Esophagus muscularis mucosa (tissue), 4 donors: ENCODE measurements around the gene TEKT1. TPM values are rescaled to one million over a fixed set of nuclear protein-coding genes. Genes with fewer than 3 reads are reported as not detected.

ENCODE experiments used
- DNase-seq: peaks from one replicate; pipeline ENCODE4 v3.0.0-alpha.2; 2017; ENCODE audit errors: extremely low spot score
- H3K27ac ChIP-seq, 4 donors: fragments of 200-600 bp; sonication (generic); replicated peaks in 1 of 4; 1 replicate in 3 of 4; 2 replicates in 1 of 4; pipeline ENCODE4 v1.5.1; 2016 to 2019; ENCODE audit warnings: mild to moderate bottlenecking in 1 of 4
- H3K27me3 ChIP-seq, 4 donors: fragments of 200-600 bp; sonication (generic); one replicate each; pipeline versions ENCODE4 v1.5.1 to v1.6.0; 2016 to 2019
- H3K36me3 ChIP-seq, 4 donors: fragments of 200-600 bp; sonication (generic); one replicate each; pipeline ENCODE4 v1.5.1; 2016 to 2019
- H3K4me1 ChIP-seq, 4 donors: fragments of 200-600 bp; sonication (generic); one replicate each; pipeline ENCODE4 v1.5.1; 2016 to 2019
- H3K4me3 ChIP-seq, 4 donors: fragments of 200-600 bp; sonication (generic); 1 replicate in 2 of 4; 2 replicates in 2 of 4; pipeline ENCODE4 v1.5.1; 2016 to 2019; ENCODE audit warnings: mild to moderate bottlenecking in 4 of 4, moderate library complexity in 1 of 4
- H3K9me3 ChIP-seq, 4 donors: fragments of 200-600 bp; sonication (generic); 1 replicate in 3 of 4; 2 replicates in 1 of 4; pipeline ENCODE4 v1.5.1; 2016 to 2019
- CTCF ChIP-seq, 3 experiments: fragments of 200-600 bp in 2 of 3; fragments of 450-650 bp in 1 of 3; sonication (generic) in 2 of 3; IDR thresholded peaks; one replicate each; pipeline ENCODE4 v1.5.1; 2017 to 2019; ENCODE audit warnings: antibody characterized with exemption in 3 of 3, mild to moderate bottlenecking in 2 of 3, moderate library complexity in 1 of 3
- EP300 ChIP-seq: sonication (generic); formaldehyde crosslinking; IDR thresholded peaks from one replicate; pipeline ENCODE4 v1.6.1; 2017; ENCODE audit warnings: antibody characterized with exemption
- POLR2A ChIP-seq: fragments of 450-650 bp; IDR thresholded peaks from one replicate; pipeline ENCODE4 v1.6.1; 2017; ENCODE audit warnings: antibody characterized with exemption, moderate library complexity, mild to moderate bottlenecking, low read depth
- POLR2AphosphoS5 ChIP-seq, 2 donors: sonication (generic); formaldehyde crosslinking; IDR thresholded peaks; one replicate each; pipeline ENCODE4 v1.6.1; 2017; ENCODE audit warnings: antibody characterized with exemption in 2 of 2
- WGBS: methylation state at CpG from one replicate; pipeline ENCODE4 v1.1.5; 2018; 5-methylcytosine and 5-hydroxymethylcytosine counted together
- intact Hi-C: fragments of 100-400 bp; cut with DNase I; formaldehyde crosslinking; loops from one replicate; pipeline ENCODE4 v1.15.1; 2023
- total RNA-seq, 4 donors: library from RNA; depleted of rRNA; stranded (reverse); fragments of >200 nt; gene quantifications; one replicate each; pipeline versions ENCODE4 v1.1.0 to v1.2.1, GENCODE V29; 2016

The TEKT1 gene
- total RNA-seq, 4 donors from 2014 or later, result not detected

- H3K27ac ChIP-seq, result no peak overlapping the region
- WGBS, result 69% methylated on average over 3 of the region's 3 CpGs
- H3K36me3 ChIP-seq, result no peaks in the 10 kb centered on the region
- no peaks in the 10 kb centered on the region for H3K4me1 ChIP-seq
- no peak for DNase-seq
- intact Hi-C loops, result no loop called here
- TF ChIP-seq EP300 (no peak), POLR2AphosphoS5 (IDR thresholded peaks at IDR 0.05) (no peak), POLR2A (no peak), CTCF (IDR thresholded peaks at IDR 0.05) (no peak)
- H3K27me3 ChIP-seq, result peaks cover 0 to 35% (median 2%) of the 10 kb centered on the region in 4 donors
- H3K9me3 ChIP-seq, result no peaks in the 10 kb centered on the region
- no peak overlapping the region for H3K4me3 ChIP-seq
These were observed 36.3 kb upstream of the TEKT1 start for GRCh38 chr17:6867849-6868248.

- Histone ChIP-seq H3K36me3 (no peaks in the 10 kb centered on the region), H3K27me3 (peaks cover 0 to 25% (median 2%) of the 10 kb centered on the region in 4 donors), H3K27ac (no peak overlapping the region), H3K4me1 (no peaks in the 10 kb centered on the region), H3K9me3 (no peaks in the 10 kb centered on the region), H3K4me3 (no peak overlapping the region)
- TF ChIP-seq CTCF (IDR thresholded peaks at IDR 0.05) (no peak), EP300 (no peak), POLR2AphosphoS5 (IDR thresholded peaks at IDR 0.05) (no peak), POLR2A (no peak)
- 82% methylated on average over 4 of the region's 4 CpGs for WGBS
- intact Hi-C loops, result no loop called here
- DNase-seq, result no peak
These were observed 31.3 kb upstream of the TEKT1 start for GRCh38 chr17:6862825-6863224.

DNA sequence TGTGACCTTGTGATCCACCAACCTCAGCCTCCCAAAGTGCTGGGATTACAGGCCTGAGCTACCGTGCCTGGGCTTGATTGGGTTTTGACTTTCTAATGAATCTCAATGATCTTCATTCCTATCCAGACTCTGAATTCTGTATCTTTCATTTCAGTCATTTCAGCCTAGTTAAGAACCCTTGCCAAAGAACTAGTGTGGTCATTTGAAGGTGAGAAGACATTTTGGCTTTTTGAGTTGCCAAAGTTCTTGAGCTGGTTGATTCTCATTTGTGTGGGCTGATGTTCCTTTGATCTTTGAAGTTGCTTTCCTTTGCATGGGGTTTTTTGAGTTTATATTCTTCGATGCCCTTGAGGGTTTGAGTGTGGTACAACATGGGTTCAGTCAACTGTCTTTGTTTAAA lies 30.6 kb upstream of the TEKT1 start:
- H3K36me3 ChIP-seq, result no peaks in the 10 kb centered on the region
- no peak overlapping the region for H3K4me3 ChIP-seq
- DNase-seq, result no peak
- 85% methylated on average over 2 of the region's 2 CpGs for WGBS
- TF ChIP-seq POLR2A (no peak), CTCF (IDR thresholded peaks at IDR 0.05) (no peak), EP300 (no peak), POLR2AphosphoS5 (IDR thresholded peaks at IDR 0.05) (no peak)
- intact Hi-C loops, result no loop called here
- H3K9me3 ChIP-seq, result no peaks in the 10 kb centered on the region
- H3K27me3 ChIP-seq, result peaks cover 0 to 25% (median under 1%) of the 10 kb centered on the region in 4 donors
- H3K4me1 ChIP-seq, result no peaks in the 10 kb centered on the region
- no peak overlapping the region for H3K27ac ChIP-seq

- H3K4me1 ChIP-seq, result no peaks in the 10 kb centered on the region
- intact Hi-C loops, result no loop called here
- H3K4me3 ChIP-seq, result no peak overlapping the region
- no peak for DNase-seq
- no peak for TF ChIP-seq POLR2A
- TF ChIP-seq POLR2AphosphoS5 (IDR thresholded peaks at IDR 0.05), result no peak
- TF ChIP-seq CTCF (IDR thresholded peaks at IDR 0.05), result no peak
- TF ChIP-seq EP300, result no peak
- H3K27me3 ChIP-seq, result peaks cover 0 to 29% (median 0%) of the 10 kb centered on the region in 4 donors
- H3K9me3 ChIP-seq, result no peaks in the 10 kb centered on the region
- H3K27ac ChIP-seq, result no peak overlapping the region
- H3K36me3 ChIP-seq, result no peaks in the 10 kb centered on the region
- 77% methylated on average over 2 of the region's 2 CpGs for WGBS
These were observed 26.4 kb upstream of the TEKT1 start for GRCh38 chr17:6857904-6858303.

DNA sequence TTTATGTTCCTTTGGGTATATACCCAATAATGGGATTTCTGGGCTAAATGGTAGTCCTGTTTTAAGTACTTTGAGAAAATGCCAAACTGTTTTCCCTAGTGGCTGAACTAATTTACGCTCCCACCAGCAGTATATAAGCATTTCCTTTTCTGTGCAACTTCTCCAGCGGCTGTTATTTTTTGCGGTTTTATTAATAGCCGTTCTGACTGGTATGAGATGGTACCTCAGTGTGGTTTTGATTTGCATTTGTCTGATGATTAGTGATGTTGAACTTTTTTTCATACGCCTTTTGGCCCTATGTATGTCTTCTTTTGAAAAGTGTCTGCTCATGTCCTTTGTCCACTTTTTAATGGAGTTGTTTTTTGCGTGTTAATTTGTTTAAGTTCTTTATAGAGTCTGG lies 25.8 kb upstream of the TEKT1 start:
- TF ChIP-seq CTCF (IDR thresholded peaks at IDR 0.05) (no peak), POLR2A (no peak), EP300 (no peak), POLR2AphosphoS5 (IDR thresholded peaks at IDR 0.05) (no peak)
- intact Hi-C loops, result no loop called here
- Histone ChIP-seq H3K4me3 (no peak overlapping the region), H3K9me3 (no peaks in the 10 kb centered on the region), H3K4me1 (no peaks in the 10 kb centered on the region), H3K27me3 (peaks cover 0 to 25% (median 0%) of the 10 kb centered on the region in 4 donors), H3K36me3 (no peaks in the 10 kb centered on the region), H3K27ac (no peak overlapping the region)
- no peak for DNase-seq
- WGBS, result 76% methylated on average over 6 of the region's 6 CpGs
